ENCODE measurements around the gene CBLL2. TPM values are rescaled to one million over a fixed set of nuclear protein-coding genes. Genes with fewer than 3 reads are reported as not detected.

The CBLL2 gene
- total and polyA plus RNA-seq, 2 of the 4 experiments (the other 2 are of a cell fraction) = not detected

DNA sequence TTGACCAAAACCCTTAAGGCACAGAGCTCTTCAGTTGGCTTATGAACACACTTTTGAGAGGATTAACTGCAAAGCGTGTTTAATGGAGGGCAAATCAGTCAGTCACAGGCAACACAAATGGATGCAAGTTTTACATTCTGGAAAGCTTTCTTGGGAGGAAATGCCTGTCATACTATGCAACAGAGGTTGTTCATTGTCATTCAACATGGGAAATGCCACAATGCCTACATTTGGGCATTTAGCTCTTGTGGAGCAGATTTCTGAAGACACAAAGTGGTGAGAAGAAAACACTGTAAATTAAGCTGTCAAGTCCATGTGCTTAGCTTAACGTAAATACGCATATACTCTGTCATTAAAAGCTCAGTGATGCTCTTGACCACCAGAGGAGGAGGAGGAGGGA, 41.1 kb downstream of the CBLL2 start:
- Histone ChIP-seq H2BK20ac (ENCODE audit: low read depth, low read length) (no peak overlapping the region), H3K4me1 (ENCODE audit: control insufficient read depth, insufficient read depth, low read length) (0 out of 2 replicates have a peak, but pooled peaks cover 2% of the 10 kb centered on the region), H3K56ac (ENCODE audit: extremely low read depth, insufficient read depth, low read length) (no peak overlapping the region), H3K23ac (ENCODE audit: low read depth, low read length) (no peak overlapping the region), H3K18ac (ENCODE audit: low read depth, low read length) (no peak overlapping the region), H2BK120ac (ENCODE audit: low read depth, low read length) (no peak overlapping the region), H2AK5ac (ENCODE audit: low read depth, low read length) (no peak overlapping the region), H3K27me3 (ENCODE audit: control insufficient read depth, insufficient read depth, low read length) (no peaks in the 10 kb centered on the region), H3K9me1 (ENCODE audit: insufficient read depth, low read length) (0 out of 2 replicates have a peak, but pooled peaks cover 2% of the 10 kb centered on the region), H3K9ac (ENCODE audit: low read depth, low read length) (no peak overlapping the region), H2BK5ac (ENCODE audit: low read depth, low read length, poor library complexity, severe bottlenecking) (no peak overlapping the region), H3K79me1 (ENCODE audit: low read depth in 1 of 2, low read length in 2 of 2) (no peaks in the 10 kb centered on the region), H3K4me3 (ENCODE audit: insufficient read depth, low read depth, low read length) (no peak overlapping the region), H4K91ac (ENCODE audit: insufficient read depth, low read depth, low read length) (no peak overlapping the region), H3K14ac (replicated peaks; ENCODE audit: low read depth, low read length) (no peak overlapping the region), H2AK9ac (replicated peaks; ENCODE audit: low read depth, low read length, poor library complexity) (no peak overlapping the region), H4K5ac (ENCODE audit: low read depth, low read length) (no peak overlapping the region), H2BK15ac (ENCODE audit: low read depth, low read length) (no peak overlapping the region), H3K27ac (ENCODE audit: insufficient read depth, low read length) (no peak overlapping the region), H4K20me1 (ENCODE audit: insufficient read depth, low read length) (no peaks in the 10 kb centered on the region), H4K8ac (ENCODE audit: low read depth in 2 of 2, low read length in 2 of 2) (no peak overlapping the region), H3K36me3 (ENCODE audit: control insufficient read depth, insufficient read depth, low read length) (no peaks in the 10 kb centered on the region), H3K4me2 (ENCODE audit: low read depth, low read length) (no peak overlapping the region), H3K9me3 (ENCODE audit: control insufficient read depth, insufficient read depth, low read length) (peaks cover 2% of the 10 kb centered on the region; the same call in 1 of the 2 replicates), H3K4ac (ENCODE audit: low read depth, low read length) (no peak overlapping the region), H2AFZ (replicated peaks; ENCODE audit: low read length, poor library complexity) (no peak overlapping the region)
- CTCF ChIA-PET = no interaction called here
- no peak for DNase-seq
- BruUV-seq (replicated peaks) = no TSS peak
- WGBS, 2 experiments (ENCODE audit: extremely low coverage in 2 of 2, insufficient read length in 1 of 2) = no CpG with 5 or more reads among the region's 3 CpGs
- no peak for TF ChIP-seq FOS (IDR thresholded peaks at IDR 0.05; ENCODE audit: low read depth, low read length)
- TF ChIP-seq, protein P1, sequence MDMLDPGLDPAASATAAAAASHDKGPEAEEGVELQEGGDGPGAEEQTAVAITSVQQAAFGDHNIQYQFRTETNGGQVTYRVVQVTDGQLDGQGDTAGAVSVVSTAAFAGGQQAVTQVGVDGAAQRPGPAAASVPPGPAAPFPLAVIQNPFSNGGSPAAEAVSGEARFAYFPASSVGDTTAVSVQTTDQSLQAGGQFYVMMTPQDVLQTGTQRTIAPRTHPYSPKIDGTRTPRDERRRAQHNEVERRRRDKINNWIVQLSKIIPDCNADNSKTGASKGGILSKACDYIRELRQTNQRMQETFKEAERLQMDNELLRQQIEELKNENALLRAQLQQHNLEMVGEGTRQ (IDR thresholded peaks at IDR 0.05; ENCODE audit: low read depth, low read length) = no peak
- no peak for TF ChIP-seq CHD1 (IDR thresholded peaks at IDR 0.05; ENCODE audit: low read depth, low read length)
- TF ChIP-seq POLR2A (IDR thresholded peaks at IDR 0.05; ENCODE audit: low read depth, low read length) = no peak
- TF ChIP-seq NFE2L2 (IDR thresholded peaks at IDR 0.05; ENCODE audit: low read depth, low read length) = no peak
- no peak for TF ChIP-seq MAZ (IDR thresholded peaks at IDR 0.05; ENCODE audit: borderline replicate concordance, low read depth, low read length)
- TF ChIP-seq RAD21 (IDR thresholded peaks at IDR 0.05; ENCODE audit: low read length) = no peak
- no peak for TF ChIP-seq RCOR1 (IDR thresholded peaks at IDR 0.05; ENCODE audit: insufficient replicate concordance, low read length)
- TF ChIP-seq RFX5 (IDR thresholded peaks at IDR 0.05; ENCODE audit: low read depth, low read length) = no peak
- in situ Hi-C loops (cut with MboI; ENCODE audit: low sequenced_read_pairs) (no loop called here), intact Hi-C loops (cut with micrococcal nuclease) (no loop called here), dilution Hi-C loops (cut with HindIII; ENCODE audit: low sequenced_read_pairs, unreplicated experiment) (no loop called here)
- no peak for ATAC-seq (ENCODE audit: low read depth)
- POLR2A ChIA-PET (ENCODE audit: unreplicated experiment) = no interaction called here
